Fibroblast of the aortic adventitia (primary cell): ENCODE data around the gene ZNF385B. TPM values are rescaled to one million over a fixed set of nuclear protein-coding genes. Genes with fewer than 3 reads are reported as not detected.

Experiments used
- DNase-seq: peaks from one replicate; pipeline ENCODE4 v3.0.0-alpha.2; 2010; ENCODE audit warnings: low read depth
- H3K4me3 ChIP-seq: 2 replicates; pipeline ENCODE4 v1.5.1; 2011; ENCODE audit warnings: low read depth, mild to moderate bottlenecking, control low read depth, low read length, moderate library complexity
- total RNA-seq: library from RNA; depleted of rRNA; stranded (reverse); fragments of >200 nt; gene quantifications from 2 replicates; pipeline ENCODE4 v1.2.3, GENCODE V29; 2012; ENCODE audit warnings: low replicate concordance
- TF ChIP-seq, protein P1 (sequence below): IDR thresholded peaks from 2 replicates; pipeline ENCODE4 v1.5.1; 2011; ENCODE audit warnings: mild to moderate bottlenecking, low read length, control low read depth, inconsistent platforms; ENCODE audit not compliant: insufficient read depth

ZNF385B gene
- total RNA-seq, 1 donor, result 4.8 TPM

DNA sequence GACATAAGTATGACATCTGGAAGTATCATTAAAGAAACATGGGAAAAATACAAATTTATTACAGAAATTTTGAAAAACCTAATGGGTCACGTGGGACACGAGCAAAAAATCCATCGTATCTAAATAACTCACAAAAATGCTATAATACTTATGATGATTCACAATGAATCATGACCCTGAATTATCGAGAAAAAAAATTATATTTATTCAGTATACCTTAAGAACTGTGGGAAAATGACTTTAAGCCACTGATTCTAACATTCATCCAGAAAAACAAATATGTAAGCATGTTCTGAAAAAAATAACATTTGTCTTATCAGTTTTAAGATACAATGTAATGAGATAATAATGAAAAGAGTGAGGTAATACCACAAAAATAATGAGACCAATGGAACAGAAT is 51.8 kb downstream of the ZNF385B start:
- no peak for DNase-seq
- H3K4me3 ChIP-seq, result no peak overlapping the region
- TF ChIP-seq, protein P1, sequence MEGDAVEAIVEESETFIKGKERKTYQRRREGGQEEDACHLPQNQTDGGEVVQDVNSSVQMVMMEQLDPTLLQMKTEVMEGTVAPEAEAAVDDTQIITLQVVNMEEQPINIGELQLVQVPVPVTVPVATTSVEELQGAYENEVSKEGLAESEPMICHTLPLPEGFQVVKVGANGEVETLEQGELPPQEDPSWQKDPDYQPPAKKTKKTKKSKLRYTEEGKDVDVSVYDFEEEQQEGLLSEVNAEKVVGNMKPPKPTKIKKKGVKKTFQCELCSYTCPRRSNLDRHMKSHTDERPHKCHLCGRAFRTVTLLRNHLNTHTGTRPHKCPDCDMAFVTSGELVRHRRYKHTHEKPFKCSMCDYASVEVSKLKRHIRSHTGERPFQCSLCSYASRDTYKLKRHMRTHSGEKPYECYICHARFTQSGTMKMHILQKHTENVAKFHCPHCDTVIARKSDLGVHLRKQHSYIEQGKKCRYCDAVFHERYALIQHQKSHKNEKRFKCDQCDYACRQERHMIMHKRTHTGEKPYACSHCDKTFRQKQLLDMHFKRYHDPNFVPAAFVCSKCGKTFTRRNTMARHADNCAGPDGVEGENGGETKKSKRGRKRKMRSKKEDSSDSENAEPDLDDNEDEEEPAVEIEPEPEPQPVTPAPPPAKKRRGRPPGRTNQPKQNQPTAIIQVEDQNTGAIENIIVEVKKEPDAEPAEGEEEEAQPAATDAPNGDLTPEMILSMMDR, result no peak

DNA sequence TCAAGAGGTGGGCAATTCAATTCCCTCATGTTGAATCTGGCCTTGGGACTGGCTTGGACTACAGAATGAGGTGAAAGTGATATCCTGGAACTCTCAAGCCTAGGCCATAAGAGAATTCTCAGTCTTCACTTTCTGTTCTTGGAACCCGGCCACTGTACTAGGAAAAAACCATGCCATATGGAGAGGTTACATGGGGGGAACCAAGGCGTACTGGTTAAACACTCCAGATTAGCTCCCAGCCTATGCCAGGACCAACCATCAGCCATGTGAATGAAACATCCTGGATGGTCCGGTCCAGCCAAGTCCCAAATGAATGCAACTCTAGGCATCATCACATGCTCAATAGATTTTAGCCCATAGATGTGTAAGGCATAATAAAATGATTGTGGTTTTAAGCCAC is 56.4 kb downstream of the ZNF385B start:
- no peak overlapping the region for H3K4me3 ChIP-seq
- TF ChIP-seq, protein P1, result no peak
- DNase-seq, result no peak

DNA sequence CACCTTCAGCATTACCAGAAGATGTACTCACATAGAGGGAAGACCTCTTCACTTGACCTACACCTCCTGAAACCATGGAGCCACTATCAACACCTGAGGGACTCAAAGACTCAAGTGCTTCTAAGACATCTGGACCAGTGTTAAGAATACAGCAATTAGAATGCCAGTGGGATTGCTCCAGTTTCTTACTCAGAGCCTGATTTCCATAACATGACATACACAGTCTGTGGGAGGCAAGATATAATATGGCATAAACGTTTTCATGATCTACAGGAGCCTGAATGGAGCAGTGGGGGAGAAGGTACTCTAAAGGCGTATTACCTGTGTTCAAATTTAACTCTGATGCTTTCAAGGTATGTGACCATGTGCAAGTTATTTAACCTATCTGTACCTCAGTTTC is 57.2 kb downstream of the ZNF385B start:
- no peak for DNase-seq
- TF ChIP-seq, protein P1, result no peak
- no peak overlapping the region for H3K4me3 ChIP-seq

DNA sequence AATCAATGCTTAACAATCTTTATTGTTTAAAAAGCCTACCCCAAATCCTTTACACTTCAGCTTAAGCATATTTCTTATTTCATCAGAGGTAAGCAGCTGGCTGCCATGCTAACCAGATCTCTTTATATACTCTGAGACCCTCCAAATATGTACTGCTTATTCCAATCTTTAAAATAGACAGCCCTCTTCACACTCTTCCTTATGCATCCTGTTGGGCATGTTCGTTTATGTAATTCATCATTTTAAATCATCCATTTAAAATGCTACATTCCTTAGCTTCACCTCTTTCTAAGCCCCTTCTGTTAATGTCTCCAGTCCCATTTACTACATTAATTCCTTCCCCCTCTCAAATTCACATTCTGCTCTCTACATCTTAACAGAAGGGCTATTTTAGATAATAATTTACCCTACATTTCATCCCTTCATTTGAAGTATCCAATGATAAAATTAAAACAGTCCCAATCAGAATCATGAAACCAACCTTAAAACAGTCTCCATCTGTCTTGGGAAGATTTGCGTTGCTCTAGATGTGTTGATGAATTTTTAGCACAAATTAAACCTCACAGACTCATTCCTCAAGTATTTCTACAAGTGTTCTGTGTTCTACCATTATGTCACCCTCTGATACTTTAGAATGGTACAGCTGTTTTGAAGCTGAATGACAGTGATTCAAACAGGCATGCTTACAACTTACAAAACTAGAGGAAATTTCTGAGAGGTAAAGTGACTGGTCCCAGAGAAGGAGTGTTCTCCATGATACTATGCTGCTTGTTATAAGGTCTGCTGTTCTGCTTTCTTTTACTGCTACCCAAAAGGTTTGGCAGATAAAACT is 59.1 kb downstream of the ZNF385B start:
- no peak for DNase-seq

DNA sequence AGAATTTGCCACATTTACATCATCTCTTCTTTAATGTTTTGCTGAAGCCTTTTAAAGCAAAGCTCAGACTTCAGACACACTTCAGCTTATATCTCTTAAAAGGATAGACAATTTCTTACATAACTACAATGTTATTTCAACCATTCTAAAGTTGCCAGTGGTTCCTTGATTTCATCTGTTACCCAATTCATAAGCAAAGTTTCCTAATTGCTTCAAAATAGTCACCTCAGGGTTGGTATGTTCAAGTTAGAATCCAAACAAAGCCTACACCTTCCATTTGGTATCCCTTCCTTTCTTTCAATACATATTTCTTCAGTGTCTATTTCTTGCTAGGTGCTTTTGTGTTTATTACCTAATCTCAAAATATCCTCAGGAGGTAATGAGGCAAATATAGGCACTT is 60.6 kb downstream of the ZNF385B start:
- no peak overlapping the region for H3K4me3 ChIP-seq
- DNase-seq, result no peak
- TF ChIP-seq, protein P1, result no peak

More for the DNA sequence above, 59.1 kb downstream of the ZNF385B start:
- TF ChIP-seq, protein P1, result no peak
- no peak overlapping the region for H3K4me3 ChIP-seq

DNA sequence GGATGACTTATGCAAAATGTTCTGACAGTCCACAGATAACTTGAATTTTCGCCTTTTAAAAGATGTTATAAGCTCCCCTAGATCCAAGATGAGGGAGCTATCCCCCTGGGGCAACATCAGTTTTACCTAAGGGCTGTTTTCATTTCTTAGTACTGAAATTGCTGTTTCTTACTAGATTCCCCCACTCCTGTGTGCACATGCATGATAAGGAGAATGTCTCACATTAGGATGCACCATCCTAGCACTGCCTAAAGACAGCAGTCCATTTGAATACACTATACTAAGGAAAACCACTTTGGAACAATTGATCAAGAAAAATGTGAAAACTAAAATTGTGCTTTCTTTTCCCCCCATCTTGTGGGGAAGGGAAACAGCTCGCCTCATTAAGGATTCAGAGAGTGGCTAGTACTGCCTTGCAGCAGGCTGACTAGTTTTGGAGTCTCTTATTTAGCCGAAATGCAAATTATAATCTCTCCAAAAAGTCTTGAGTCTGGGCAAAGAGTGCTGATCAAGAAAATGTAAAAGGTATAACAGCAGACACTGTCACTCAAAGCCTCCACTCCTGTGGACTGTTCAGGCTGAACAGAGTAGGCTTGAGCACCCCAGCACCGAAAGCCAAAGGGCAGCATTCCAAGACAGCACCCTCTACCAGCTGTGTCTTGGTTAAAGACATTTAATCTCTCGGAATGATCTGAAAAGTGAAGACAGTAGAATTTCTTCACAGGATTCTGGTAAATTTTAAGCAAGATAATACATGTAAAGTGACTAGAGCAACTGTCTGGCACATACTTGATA is 65.0 kb downstream of the ZNF385B start:
- DNase-seq, result no peak
- H3K4me3 ChIP-seq, result no peak overlapping the region

More for the DNA sequence above, 65.0 kb downstream of the ZNF385B start:
- TF ChIP-seq, protein P1, result no peak
